GM12878 (cell line): ENCODE data around the gene IGLL5. TPM values are rescaled to one million over a fixed set of nuclear protein-coding genes. Genes with fewer than 3 reads are reported as not detected.

ENCODE experiments used
- ASH2L ChIP-seq: fragments of 300-600, 200-600 bp; sonication (generic); IDR thresholded peaks from 2 replicates; pipeline ENCODE4 v1.6.1; 2017; ENCODE audit warnings: low read depth, mild to moderate bottlenecking, borderline replicate concordance
- ATF7 ChIP-seq: fragments of 450-650 bp; IDR thresholded peaks from 2 replicates; pipeline ENCODE4 v1.6.1; 2016; ENCODE audit warnings: low read depth, mild to moderate bottlenecking
- BHLHE40 ChIP-seq, 2 experiments: fragments of 450-650 bp in 1 of 2; IDR thresholded peaks; 2 replicates each; pipeline ENCODE4 v1.6.1; 2011 to 2017; ENCODE audit warnings: low read depth in 2 of 2, borderline replicate concordance in 1 of 2, improper control_type of control experiment in 1 of 2, low read length in 1 of 2, mild to moderate bottlenecking in 1 of 2
- BRCA1 ChIP-seq: IDR thresholded peaks from 2 replicates; pipeline ENCODE4 v1.6.1; 2011; ENCODE audit warnings: low read depth, low read length, improper control_type of control experiment
- CEBPB ChIP-seq, 2 experiments: fragments of 150-350 bp in 1 of 2; IDR thresholded peaks; 2 replicates each; pipeline ENCODE4 v1.6.1; 2012 to 2014; ENCODE audit warnings: low read depth in 2 of 2, low read length in 2 of 2, borderline replicate concordance in 1 of 2, inconsistent platforms in 1 of 2
- E2F4 ChIP-seq: IDR thresholded peaks from 2 replicates; pipeline ENCODE4 v1.6.1; 2012; ENCODE audit warnings: low read depth, low read length, improper control_type of control experiment
- EGR1 ChIP-seq, 2 experiments: IDR thresholded peaks; 1 replicate in 1 of 2; 2 replicates in 1 of 2; pipeline ENCODE4 v1.6.1; 2011 to 2012; ENCODE audit warnings: low read depth in 2 of 2, low read length in 2 of 2, borderline replicate concordance in 1 of 2, mild to moderate bottlenecking in 1 of 2, moderate library complexity in 1 of 2
- FOXK2 ChIP-seq: fragments of 450-650 bp; IDR thresholded peaks from 2 replicates; pipeline ENCODE4 v1.6.1; 2017; ENCODE audit warnings: mild to moderate bottlenecking, moderate library complexity
- HDAC2 ChIP-seq: fragments of 200-600 bp; sonication (generic); IDR thresholded peaks from 2 replicates; pipeline ENCODE4 v1.6.1; 2017
- HSF1 ChIP-seq: fragments of 150-350 bp; IDR thresholded peaks from 2 replicates; pipeline ENCODE4 v1.6.1; 2014; ENCODE audit warnings: mild to moderate bottlenecking, low read depth, low read length
- IRF5 ChIP-seq: fragments of 450-650 bp; IDR thresholded peaks from 2 replicates; pipeline ENCODE4 v1.6.1; 2017; ENCODE audit warnings: borderline replicate concordance
- KLF5 ChIP-seq: fragments of 450-650 bp; IDR thresholded peaks from 2 replicates; pipeline ENCODE4 v1.6.1; 2014; ENCODE audit warnings: mild to moderate bottlenecking; ENCODE audit not compliant: partially characterized antibody
- NBN ChIP-seq: fragments of 450-650 bp; IDR thresholded peaks from 2 replicates; pipeline ENCODE4 v1.6.1; 2016
- PAX5 ChIP-seq: IDR thresholded peaks from 2 replicates; pipeline ENCODE4 v1.6.1; 2011; ENCODE audit warnings: low read depth, low read length, borderline replicate concordance
- PAX8 ChIP-seq: fragments of 450-650 bp; IDR thresholded peaks from 2 replicates; pipeline ENCODE4 v1.6.1; 2017; ENCODE audit warnings: mild to moderate bottlenecking, moderate library complexity
- PML ChIP-seq: IDR thresholded peaks from 2 replicates; pipeline ENCODE4 v1.6.1; 2012; ENCODE audit warnings: low read length, inconsistent platforms
- POLR2A ChIP-seq: IDR thresholded peaks from 2 replicates; pipeline ENCODE4 v1.6.1; 2011; ENCODE audit warnings: low read depth, mild to moderate bottlenecking, low read length
- SMC3 ChIP-seq: IDR thresholded peaks from 2 replicates; pipeline ENCODE4 v1.6.1; 2011; ENCODE audit warnings: low read length, improper control_type of control experiment, borderline replicate concordance
- SPI1 ChIP-seq: IDR thresholded peaks from 2 replicates; pipeline ENCODE4 v1.6.1; 2011; ENCODE audit warnings: low read depth, mild to moderate bottlenecking, low read length, moderate library complexity, borderline replicate concordance; ENCODE audit not compliant: insufficient read depth
- SREBF2 ChIP-seq: IDR thresholded peaks from 2 replicates; pipeline ENCODE4 v1.6.1; 2012; ENCODE audit warnings: mild to moderate bottlenecking, low read length
- SUPT20H ChIP-seq: IDR thresholded peaks from 2 replicates; pipeline ENCODE4 v1.6.1; 2011; ENCODE audit warnings: low read depth, mild to moderate bottlenecking, low read length, moderate library complexity, borderline replicate concordance; ENCODE audit not compliant: control insufficient read depth
- SUZ12 ChIP-seq: fragments of 200-600 bp; sonication (generic); IDR thresholded peaks from one replicate; pipeline ENCODE4 v1.6.1; 2018; ENCODE audit warnings: antibody characterized with exemption, mild to moderate bottlenecking; ENCODE audit not compliant: unreplicated experiment
- WRNIP1 ChIP-seq: IDR thresholded peaks from 2 replicates; pipeline ENCODE4 v1.6.1; 2011; ENCODE audit warnings: low read depth, low read length, improper control_type of control experiment, borderline replicate concordance
- ZNF24 ChIP-seq: fragments of 450-650 bp; IDR thresholded peaks from 2 replicates; pipeline ENCODE4 v1.6.1; 2017; ENCODE audit warnings: antibody characterized with exemption, mild to moderate bottlenecking
- ZSCAN29 ChIP-seq: fragments of 450-650 bp; IDR thresholded peaks from 2 replicates; pipeline ENCODE4 v1.6.1; 2017; ENCODE audit warnings: mild to moderate bottlenecking, moderate library complexity
- polyA plus RNA-seq, 11 experiments: library from polyadenylated mRNA; depleted of rRNA in 4 of 11; unstranded in 6 of 11; stranded (reverse) in 5 of 11; fragments of >200 nt; fragmentation: Nextera tagmentation in 4 of 11; fragmentation: Illumina TruSeq in 1 of 11; extraction: Ambion mirVana in 4 of 11; extraction: Trizol in 1 of 11; gene quantifications; 1 replicate in 1 of 11; 2 replicates in 10 of 11; pipeline versions ENCODE4 v1.2.1 to v1.2.3, GENCODE V29; 2011 to 2016; ENCODE audit warnings: inconsistent platforms in 2 of 11, missing spikeins in 2 of 11, low read depth in 1 of 11
- total RNA-seq, 4 experiments: library from RNA; depleted of rRNA in 3 of 4; stranded (reverse); fragments of >200 nt in 3 of 4; fragmentation: Illumina TruSeq in 1 of 4; extraction: Trizol in 1 of 4; gene quantifications; 2 replicates each; pipeline versions ENCODE4 v1.2.1 to v1.2.3, GENCODE V29; 2013 to 2021
- TF ChIP-seq, protein P1 (sequence below): fragments of 450-650 bp; conservative IDR thresholded peaks from 2 replicates; pipeline ENCODE4 v1.6.1; 2017; ENCODE audit warnings: mild to moderate bottlenecking, moderate library complexity

IGLL5 gene
- total and polyA plus RNA-seq, 10 of the 15 experiments (the other 5 are each of a cell fraction or from before 2014, with no cell fraction given) = not detected

DNA sequence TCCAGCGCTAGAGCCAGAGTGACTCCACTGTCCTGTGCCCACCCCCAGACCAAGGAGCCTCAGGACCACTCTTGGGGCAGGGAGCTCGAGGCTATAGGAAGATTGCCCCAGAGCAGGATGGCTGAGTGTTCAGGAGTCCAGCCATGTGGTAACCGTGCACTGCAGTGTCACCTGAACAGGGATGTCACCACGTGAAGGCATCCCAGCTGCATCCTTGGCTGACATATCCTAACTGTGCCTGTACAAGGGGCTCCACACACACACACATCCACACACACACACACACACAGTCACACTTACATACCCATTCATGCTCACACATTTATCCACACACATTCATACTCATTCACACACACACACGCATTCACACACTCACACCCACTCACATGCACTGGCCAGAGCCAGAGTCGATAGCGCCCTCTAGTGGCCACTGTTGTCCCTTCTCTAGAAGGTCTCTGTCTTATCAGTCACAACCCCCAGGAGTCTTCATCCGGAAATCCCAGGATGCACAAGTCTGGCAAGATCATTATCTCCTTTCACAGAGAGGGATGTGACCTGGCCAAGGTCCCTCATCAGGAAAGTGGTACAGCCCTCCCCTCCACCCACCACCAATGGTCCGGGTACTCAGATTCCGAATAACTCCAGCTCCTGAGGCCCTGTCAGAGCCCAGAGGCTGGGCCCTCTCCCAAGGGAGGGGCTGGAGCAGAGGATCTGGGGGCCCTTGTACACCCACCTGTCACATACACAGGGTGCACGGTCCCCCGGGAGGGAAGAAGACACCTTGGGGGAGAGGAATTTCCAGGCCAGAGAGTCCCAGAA, 55.1 kb downstream of the IGLL5 start (continued):
- TF ChIP-seq ZSCAN29 (no peak), SUPT20H (no peak), BRCA1 (no peak), PML (no peak), WRNIP1 (no peak), SUZ12 (no peak), SREBF2 (no peak), FOXK2 (no peak), ASH2L (no peak), IRF5 (no peak; the same call in 1 of the 2 replicates), E2F4 (no peak), HDAC2 (no peak), BHLHE40 (IDR thresholded peaks at IDR 0.05; ENCODE audit: borderline replicate concordance in 1 of 2, low read depth in 2 of 2, low read length in 1 of 2) (peak; percentile 75 to 77; a peak in 3 of 4 replicates), SPI1 (no peak), POLR2A (no peak; the same call in 1 of the 2 replicates), PAX5 (peak; percentile 51; the same call in 1 of the 2 replicates), SMC3 (peak; percentile 92), PAX8 (no peak), CEBPB (IDR thresholded peaks at IDR 0.05; ENCODE audit: borderline replicate concordance in 1 of 2, low read depth in 2 of 2, low read length in 2 of 2) (no peak), KLF5 (no peak), EGR1 (IDR thresholded peaks at IDR 0.05; ENCODE audit: borderline replicate concordance in 1 of 2, low read depth in 2 of 2, low read length in 2 of 2) (peak; percentile 24 to 95), ATF7 (peak; percentile 73; the same call in 1 of the 2 replicates), HSF1 (no peak), NBN (peak; percentile 99), ZNF24 (no peak)
- TF ChIP-seq, protein P1, sequence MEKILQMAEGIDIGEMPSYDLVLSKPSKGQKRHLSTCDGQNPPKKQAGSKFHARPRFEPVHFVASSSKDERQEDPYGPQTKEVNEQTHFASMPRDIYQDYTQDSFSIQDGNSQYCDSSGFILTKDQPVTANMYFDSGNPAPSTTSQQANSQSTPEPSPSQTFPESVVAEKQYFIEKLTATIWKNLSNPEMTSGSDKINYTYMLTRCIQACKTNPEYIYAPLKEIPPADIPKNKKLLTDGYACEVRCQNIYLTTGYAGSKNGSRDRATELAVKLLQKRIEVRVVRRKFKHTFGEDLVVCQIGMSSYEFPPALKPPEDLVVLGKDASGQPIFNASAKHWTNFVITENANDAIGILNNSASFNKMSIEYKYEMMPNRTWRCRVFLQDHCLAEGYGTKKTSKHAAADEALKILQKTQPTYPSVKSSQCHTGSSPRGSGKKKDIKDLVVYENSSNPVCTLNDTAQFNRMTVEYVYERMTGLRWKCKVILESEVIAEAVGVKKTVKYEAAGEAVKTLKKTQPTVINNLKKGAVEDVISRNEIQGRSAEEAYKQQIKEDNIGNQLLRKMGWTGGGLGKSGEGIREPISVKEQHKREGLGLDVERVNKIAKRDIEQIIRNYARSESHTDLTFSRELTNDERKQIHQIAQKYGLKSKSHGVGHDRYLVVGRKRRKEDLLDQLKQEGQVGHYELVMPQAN = no peak
